CD4-positive, CD25-positive, alpha-beta regulatory T cell (primary cell): ENCODE data around the gene HIVEP3. TPM values are rescaled to one million over a fixed set of nuclear protein-coding genes. Genes with fewer than 3 reads are reported as not detected.

Source experiments
- ATAC-seq, 2 donors: fragments of 150-1000 bp; cut with Tn5 transposase; one replicate each; pipeline ENCODE4 v1.10.0; 2021; ENCODE audit warnings: low read depth in 2 of 2, moderate number of reproducible peaks in 2 of 2, moderate library complexity in 1 of 2
- DNase-seq, 3 donors: peaks; one replicate each; pipeline versions ENCODE4 v3.0.0 to v3.0.0-alpha.2; 2012 to 2022; ENCODE audit warnings: mixed read lengths in 1 of 3
- H3K27ac ChIP-seq: one replicate; pipeline ENCODE4 v1.7.0; 2013; ENCODE audit warnings: mild to moderate bottlenecking, low read length; ENCODE audit not compliant: insufficient read depth, poor library complexity, severe bottlenecking
- H3K27me3 ChIP-seq: one replicate; pipeline ENCODE4 v1.7.0; 2013; ENCODE audit warnings: low read length; ENCODE audit not compliant: control insufficient read depth, insufficient read depth
- H3K36me3 ChIP-seq: one replicate; pipeline ENCODE4 v1.7.0; 2013; ENCODE audit warnings: mild to moderate bottlenecking, low read length, moderate library complexity; ENCODE audit not compliant: control insufficient read depth, insufficient read depth
- H3K4me1 ChIP-seq: 2 replicates; pipeline ENCODE4 v1.7.0; 2013; ENCODE audit warnings: mild to moderate bottlenecking, low read length; ENCODE audit not compliant: insufficient read depth, control insufficient read depth, poor library complexity, severe bottlenecking
- H3K4me3 ChIP-seq: one replicate; pipeline ENCODE4 v1.7.0; 2013; ENCODE audit warnings: low read depth, mild to moderate bottlenecking, low read length, moderate library complexity
- H3K9me3 ChIP-seq, 2 experiments: 1 replicate in 1 of 2; 2 replicates in 1 of 2; pipeline ENCODE4 v1.7.0; 2013; ENCODE audit warnings: low read length in 2 of 2, mild to moderate bottlenecking in 1 of 2, moderate library complexity in 1 of 2; ENCODE audit not compliant: control insufficient read depth in 2 of 2
- H3K27ac Mint-ChIP-seq, 3 donors: one replicate each; pipeline ENCODE4 v1.8.0; 2020 to 2022; ENCODE audit warnings: mild to moderate bottlenecking in 3 of 3, mixed read lengths in 3 of 3, moderate library complexity in 2 of 3
- H3K27me3 Mint-ChIP-seq: one replicate; pipeline ENCODE4 v1.8.0; 2022; ENCODE audit warnings: mild to moderate bottlenecking, mixed read lengths
- H3K36me3 Mint-ChIP-seq: one replicate; pipeline ENCODE4 v1.8.0; 2020; ENCODE audit warnings: mixed read lengths
- H3K4me1 Mint-ChIP-seq, 4 donors: one replicate each; pipeline ENCODE4 v1.8.0; 2020 to 2022; ENCODE audit warnings: mixed read lengths in 4 of 4, mild to moderate bottlenecking in 1 of 4
- H3K4me3 Mint-ChIP-seq, 4 donors: one replicate each; pipeline ENCODE4 v1.8.0; 2020 to 2022; ENCODE audit warnings: mild to moderate bottlenecking in 4 of 4, mixed read lengths in 4 of 4, moderate library complexity in 3 of 4
- H3K9me3 Mint-ChIP-seq, 7 donors: one replicate each; pipeline ENCODE4 v1.8.0; 2020 to 2022; ENCODE audit warnings: mixed read lengths in 7 of 7, mild to moderate bottlenecking in 3 of 7, moderate library complexity in 2 of 7
- polyA plus RNA-seq, 4 donors: library from polyadenylated mRNA; unstranded; fragments of 300-500 nt; fragmentation: Illumina TruSeq; gene quantifications; one replicate each; pipeline ENCODE4 v1.2.3, GENCODE V29; 2021
- total RNA-seq: library from RNA; stranded (reverse); gene quantifications from one replicate; pipeline ENCODE4 v1.2.3, GENCODE V29; 2022

HIVEP3 gene
- total and polyA plus RNA-seq, 5 donors from 2014 or later: 3.9 to 17.2 (median 7.5) TPM

- peaks cover 4% of the 10 kb centered on the region for H3K36me3 Mint-ChIP-seq
- ATAC-seq (no peak), DNase-seq (no peak)
- H3K27me3 ChIP-seq: no peaks in the 10 kb centered on the region
- H3K36me3 ChIP-seq: no peaks in the 10 kb centered on the region
- no peaks in the 10 kb centered on the region for H3K9me3 Mint-ChIP-seq
- peaks cover 29% of the 10 kb centered on the region for H3K4me1 ChIP-seq
- H3K4me3 Mint-ChIP-seq: no peak overlapping the region
- no peak overlapping the region for H3K27ac ChIP-seq
- no peaks in the 10 kb centered on the region for H3K27me3 Mint-ChIP-seq
- H3K4me3 ChIP-seq: no peak overlapping the region
- peak overlapping the region in 1 of 3 donors; percentile 16 for H3K27ac Mint-ChIP-seq
- H3K4me1 Mint-ChIP-seq: peaks cover 0 to 57% (median 32%) of the 10 kb centered on the region in 4 donors
- H3K9me3 ChIP-seq: no peaks in the 10 kb centered on the region
Observed at GRCh38 chr1:41741244-41741643, 177.5 kb downstream of the HIVEP3 start.

DNA sequence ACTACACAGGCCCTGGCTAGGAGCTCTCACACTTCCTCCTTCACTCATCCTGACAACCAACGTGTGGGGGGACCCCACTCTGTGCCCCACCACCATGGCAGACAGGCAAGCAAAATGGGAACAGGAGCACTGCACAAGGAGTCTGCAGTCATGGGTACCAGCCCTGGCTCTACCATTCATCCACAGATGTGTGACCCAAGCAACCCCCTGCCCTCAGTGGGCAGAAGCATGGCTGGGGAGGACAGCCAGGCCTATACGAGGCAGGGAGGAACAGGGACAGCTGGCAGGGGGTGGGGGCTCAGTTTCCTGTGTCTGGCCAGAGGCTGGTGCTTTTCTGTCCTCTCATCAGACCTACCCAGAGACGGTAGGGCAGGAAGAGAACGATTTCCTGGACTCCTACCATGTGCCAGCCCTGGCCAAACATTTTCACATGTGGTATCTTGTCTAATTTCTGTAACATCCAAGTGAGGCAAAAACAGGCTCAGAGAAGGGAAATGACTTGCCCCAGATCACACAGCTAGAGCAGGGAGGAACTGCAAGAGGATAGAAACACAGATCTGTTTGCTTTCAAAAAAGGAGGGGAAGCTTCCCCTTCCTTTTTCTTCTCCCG is 178.0 kb downstream of the HIVEP3 start:
- Histone ChIP-seq H3K4me3 (no peak overlapping the region), H3K27ac (no peak overlapping the region), H3K36me3 (no peaks in the 10 kb centered on the region), H3K4me1 (peaks cover 29% of the 10 kb centered on the region), H3K27me3 (no peaks in the 10 kb centered on the region), H3K9me3 (no peaks in the 10 kb centered on the region)
- Mint-ChIP-seq H3K4me1 (peaks cover 0 to 57% (median 32%) of the 10 kb centered on the region in 4 donors), H3K27me3 (no peaks in the 10 kb centered on the region), H3K9me3 (no peaks in the 10 kb centered on the region), H3K36me3 (peaks cover 4% of the 10 kb centered on the region), H3K4me3 (peak overlapping the region in 2 of 4 donors; percentile 2 to 42), H3K27ac (peak overlapping the region in 1 of 3 donors; percentile 74)
- peak in 1 of 3 donors; percentile 64 for DNase-seq
- no peak for ATAC-seq

- no peak overlapping the region for H3K27ac ChIP-seq
- Mint-ChIP-seq H3K27me3 (no peaks in the 10 kb centered on the region), H3K27ac (peak overlapping the region in 2 of 3 donors; percentile 87 to 91), H3K9me3 (no peaks in the 10 kb centered on the region), H3K4me1 (peaks cover 0 to 59% (median 32%) of the 10 kb centered on the region in 4 donors), H3K4me3 (peak overlapping the region in 2 of 4 donors; percentile 42 to 63), H3K36me3 (peaks cover 4% of the 10 kb centered on the region)
- H3K9me3 ChIP-seq: no peaks in the 10 kb centered on the region
- H3K4me3 ChIP-seq: peak overlapping the region; percentile 10
- no peak for DNase-seq
- peaks cover 29% of the 10 kb centered on the region for H3K4me1 ChIP-seq
- ATAC-seq: no peak
- no peaks in the 10 kb centered on the region for H3K27me3 ChIP-seq
- H3K36me3 ChIP-seq: no peaks in the 10 kb centered on the region
Observed at GRCh38 chr1:41740058-41740457, 178.7 kb downstream of the HIVEP3 start.

DNA sequence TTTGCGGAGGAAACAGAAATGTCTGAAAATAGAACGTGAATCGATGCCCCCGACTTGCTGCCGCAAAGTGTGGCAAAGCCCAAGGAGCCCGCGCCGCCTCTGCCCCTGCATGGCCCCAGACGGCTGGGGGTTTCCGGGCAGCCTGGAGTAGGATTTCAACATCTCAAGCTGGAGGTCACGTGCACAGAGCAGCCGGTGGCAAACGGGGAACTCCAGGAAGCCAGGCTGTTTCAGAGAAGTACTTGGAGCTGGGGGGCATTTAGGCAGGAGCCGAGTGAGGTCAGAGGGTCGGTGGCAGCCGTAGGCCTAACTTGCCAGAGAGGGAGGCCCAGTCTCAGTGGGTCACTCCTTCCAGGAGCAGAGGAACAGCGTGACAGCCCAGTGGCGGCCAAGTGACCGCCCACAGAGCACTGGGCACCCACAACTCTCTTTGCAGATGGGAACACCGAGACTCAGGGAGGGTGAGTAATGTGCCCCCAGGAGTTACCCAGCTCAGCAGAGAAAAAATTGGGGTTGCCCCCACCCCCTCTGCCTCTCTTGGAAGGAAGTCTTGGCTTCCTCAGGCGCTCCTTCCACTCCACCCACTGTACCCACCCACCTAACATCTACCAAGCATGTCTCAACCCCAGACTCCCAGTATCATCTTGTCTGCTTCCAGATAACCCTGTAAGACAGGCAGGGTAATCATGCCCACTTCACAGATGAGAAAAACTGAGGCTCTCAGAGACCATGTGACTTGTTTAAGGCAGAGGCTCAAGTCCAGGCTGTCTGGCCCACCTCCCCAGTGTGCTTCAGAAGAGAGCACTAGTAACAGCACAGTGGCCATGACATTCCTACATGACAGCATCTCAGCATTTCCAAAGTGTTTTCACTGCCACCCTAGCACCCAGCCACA is 179.4 kb downstream of the HIVEP3 start:
- Mint-ChIP-seq H3K4me3 (peak overlapping the region; percentile 67 to 88 (median 82)), H3K27me3 (no peaks in the 10 kb centered on the region)
- ATAC-seq: peak; percentile 69 to 70

GRCh38 chr1:41738475-41738874 is 180.2 kb downstream of the HIVEP3 start:
- peak overlapping the region; percentile 65 for H3K4me3 ChIP-seq
- no peaks in the 10 kb centered on the region for H3K9me3 ChIP-seq
- H3K4me1 ChIP-seq: peaks cover 29% of the 10 kb centered on the region
- Mint-ChIP-seq H3K4me1 (peaks cover 0 to 58% (median 30%) of the 10 kb centered on the region in 4 donors), H3K36me3 (peaks cover 4% of the 10 kb centered on the region), H3K27me3 (no peaks in the 10 kb centered on the region), H3K9me3 (no peaks in the 10 kb centered on the region), H3K27ac (peak overlapping the region in 2 of 3 donors; percentile 87 to 91), H3K4me3 (peak overlapping the region; percentile 51 to 84 (median 74))
- no peaks in the 10 kb centered on the region for H3K36me3 ChIP-seq
- H3K27ac ChIP-seq: no peak overlapping the region
- ATAC-seq (no peak), DNase-seq (no peak)
- no peaks in the 10 kb centered on the region for H3K27me3 ChIP-seq

More for the DNA sequence above, 179.4 kb downstream of the HIVEP3 start:
- H3K36me3 ChIP-seq: no peaks in the 10 kb centered on the region
- peak; percentile 26 to 78 (median 48) for DNase-seq
- H3K27ac ChIP-seq: no peak overlapping the region
- H3K4me1 ChIP-seq: peaks cover 29% of the 10 kb centered on the region
- Mint-ChIP-seq H3K36me3 (peaks cover 4% of the 10 kb centered on the region), H3K4me1 (peaks cover 0 to 59% (median 31%) of the 10 kb centered on the region in 4 donors), H3K9me3 (no peaks in the 10 kb centered on the region), H3K27ac (peak overlapping the region; percentile 70 to 91 (median 87))
- H3K27me3 ChIP-seq: no peaks in the 10 kb centered on the region
- H3K9me3 ChIP-seq: no peaks in the 10 kb centered on the region
- H3K4me3 ChIP-seq: peak overlapping the region; percentile 65

DNA sequence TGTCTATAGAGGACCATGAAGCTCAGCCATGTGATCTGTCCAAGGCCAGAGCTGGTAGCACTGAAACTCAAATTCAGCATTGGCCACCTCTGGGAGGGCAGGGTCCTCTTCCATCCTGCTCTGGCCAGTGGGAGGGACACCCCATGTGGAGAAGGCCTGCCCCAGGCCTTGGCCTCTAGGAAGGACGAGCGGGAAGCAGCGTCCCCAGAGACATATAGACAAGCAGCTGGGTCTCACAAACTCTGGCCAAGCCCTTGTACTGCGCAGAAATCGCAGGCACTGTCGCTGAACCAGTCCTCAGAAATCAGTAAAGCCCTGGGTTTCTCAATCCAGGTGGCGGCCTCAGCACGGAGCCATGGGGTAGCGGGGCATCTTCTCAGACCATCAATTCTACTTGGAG is 180.7 kb downstream of the HIVEP3 start:
- ATAC-seq (no peak), DNase-seq (no peak)
- Mint-ChIP-seq H3K36me3 (peaks cover 4% of the 10 kb centered on the region), H3K9me3 (no peaks in the 10 kb centered on the region), H3K27me3 (no peaks in the 10 kb centered on the region), H3K4me3 (peak overlapping the region in 1 of 4 donors; percentile 80), H3K4me1 (peaks cover 0 to 58% (median 30%) of the 10 kb centered on the region in 4 donors), H3K27ac (peak overlapping the region in 1 of 3 donors; percentile 62)
- no peaks in the 10 kb centered on the region for H3K36me3 ChIP-seq
- no peaks in the 10 kb centered on the region for H3K27me3 ChIP-seq
- H3K27ac ChIP-seq: no peak overlapping the region
- H3K9me3 ChIP-seq: no peaks in the 10 kb centered on the region
- peaks cover 29% of the 10 kb centered on the region for H3K4me1 ChIP-seq
- H3K4me3 ChIP-seq: no peak overlapping the region

GRCh38 chr1:41735631-41736260 is 183.0 kb downstream of the HIVEP3 start:
- Histone ChIP-seq H3K36me3 (no peaks in the 10 kb centered on the region), H3K27me3 (no peaks in the 10 kb centered on the region), H3K4me3 (no peak overlapping the region), H3K27ac (no peak overlapping the region), H3K9me3 (no peaks in the 10 kb centered on the region), H3K4me1 (peaks cover 24% of the 10 kb centered on the region)
- DNase-seq (no peak), ATAC-seq (no peak)
- Mint-ChIP-seq H3K36me3 (peaks cover 9% of the 10 kb centered on the region), H3K4me1 (peaks cover 0 to 41% (median 25%) of the 10 kb centered on the region in 4 donors), H3K9me3 (peaks cover 0 to 4% (median 0%) of the 10 kb centered on the region in 7 donors), H3K27me3 (peaks cover 4% of the 10 kb centered on the region), H3K4me3 (peak overlapping the region in 1 of 4 donors; percentile 47), H3K27ac (peak overlapping the region in 1 of 3 donors; percentile 25)
